Measurements from ENCODE around the gene NUDCD3.

GRCh38 chr7:44402401-44403060, 87.9 kb downstream of the NUDCD3 start:
- TF ChIP-seq CTCF (IDR thresholded peaks at IDR 0.05) (no peak), POLR2AphosphoS5 (IDR thresholded peaks at IDR 0.05; ENCODE audit: low read depth, low read length) (no peak), TCF7L2 (IDR thresholded peaks at IDR 0.05; ENCODE audit: low read depth, low read length) (no peak), SIN3A (IDR thresholded peaks at IDR 0.05; ENCODE audit: borderline replicate concordance, insufficient read depth, low read depth, low read length) (no peak)
